Measurements from ENCODE around the gene CNNM3.

GRCh38 chr2:96826546-96827278, 10.6 kb downstream of the CNNM3 start:
- TF ChIP-seq EZH2 (IDR thresholded peaks at IDR 0.05; ENCODE audit: insufficient read depth, poor library complexity, severe bottlenecking), result no peak
- no peak for TF ChIP-seq EZH2phosphoT487 (IDR thresholded peaks at IDR 0.05; ENCODE audit: insufficient read depth, low read depth)
